DND-41 (cell line): ENCODE measurements around the gene PAK2.

Source experiments
- CTCF ChIP-seq: IDR thresholded peaks from 2 replicates; pipeline ENCODE4 v1.5.1; 2012; ENCODE audit warnings: borderline replicate concordance, low read length, moderate library complexity, mild to moderate bottlenecking; ENCODE audit not compliant: poor library complexity, severe bottlenecking; ENCODE audit errors: extremely low read depth
- EZH2 ChIP-seq: IDR thresholded peaks from 3 replicates; pipeline ENCODE4 v1.6.1; 2012; ENCODE audit warnings: borderline replicate concordance, low read depth, mild to moderate bottlenecking, moderate library complexity, low read length, inconsistent platforms; ENCODE audit not compliant: severe bottlenecking

- TF ChIP-seq CTCF: no peak
- TF ChIP-seq EZH2: no peak
Observed at GRCh38 chr3:196821806-196822355, 82.2 kb downstream of the PAK2 start.
